Right forelimb (tissue), 1 donor: Measurements from ENCODE around the gene CD84.
"Not testable (repeated sequence)": the region's sequence is repeated elsewhere in the genome, so short reads cannot be mapped to it uniquely, and the experiment has no call there.

Experiments used
- DNase-seq: peaks from one replicate; pipeline ENCODE4 v3.0.0-alpha.2; 2018

The CD84 gene

GRCh38 chr1:160567858-160568682 is 11.2 kb downstream of the CD84 start:
- DNase-seq, result no peak

GRCh38 chr1:160567341-160567740 is 12.0 kb downstream of the CD84 start:
- no peak for DNase-seq

GRCh38 chr1:160565564-160565963 is 13.7 kb downstream of the CD84 start:
- DNase-seq, result no peak

- DNase-seq, result not testable (repeated sequence)
These were observed 16.1 kb downstream of the CD84 start for GRCh38 chr1:160563230-160563629.

GRCh38 chr1:160562745-160563144 is 16.6 kb downstream of the CD84 start:
- DNase-seq, result not testable (repeated sequence)

GRCh38 chr1:160560806-160561205 is 18.5 kb downstream of the CD84 start:
- no peak for DNase-seq

GRCh38 chr1:160560045-160560705 is 19.1 kb downstream of the CD84 start:
- DNase-seq, result no peak

GRCh38 chr1:160559437-160559836 is 19.9 kb downstream of the CD84 start:
- DNase-seq, result not testable (repeated sequence)

GRCh38 chr1:160558660-160559380 is 20.5 kb downstream of the CD84 start:
- no peak for DNase-seq

- DNase-seq, result no peak
These were observed 25.5 kb downstream of the CD84 start for GRCh38 chr1:160553778-160554177.

GRCh38 chr1:160552425-160552824 is 26.9 kb downstream of the CD84 start:
- no peak for DNase-seq

- no peak for DNase-seq
These were observed 28.7 kb downstream of the CD84 start for GRCh38 chr1:160550572-160551034.

GRCh38 chr1:160549665-160550006 is 29.7 kb downstream of the CD84 start:
- no peak for DNase-seq

- no peak for DNase-seq
These were observed 30.2 kb downstream of the CD84 start for GRCh38 chr1:160548960-160549664.

GRCh38 chr1:160548183-160548582 is 31.1 kb downstream of the CD84 start:
- DNase-seq, result no peak

- DNase-seq, result no peak
These were observed 31.9 kb downstream of the CD84 start for GRCh38 chr1:160547422-160547821.

- DNase-seq, result no peak
These were observed 32.4 kb downstream of the CD84 start for GRCh38 chr1:160546942-160547341.

GRCh38 chr1:160544647-160545046 is 34.6 kb downstream of the CD84 start:
- no peak for DNase-seq

GRCh38 chr1:160542303-160542945 is 36.9 kb downstream of the CD84 start:
- DNase-seq, result no peak

- DNase-seq, result no peak
These were observed 37.5 kb downstream of the CD84 start for GRCh38 chr1:160541622-160542302.

- DNase-seq, result no peak
These were observed 38.5 kb downstream of the CD84 start for GRCh38 chr1:160540859-160541233.
